Body of pancreas (tissue), 4 donors: ENCODE data around the gene OR4F15. TPM values are rescaled to one million over a fixed set of nuclear protein-coding genes. Genes with fewer than 3 reads are reported as not detected.
"Not testable (repeated sequence)": the region's sequence is repeated elsewhere in the genome, so short reads cannot be mapped to it uniquely, and the experiment has no call there.

Source experiments
- ATAC-seq: fragments of 150-250 bp; one replicate; pipeline ENCODE4 v1.9.1; 2016
- DNase-seq, 4 donors: peaks; one replicate each; pipeline ENCODE4 v3.0.0-alpha.2; 2019
- H3K27ac ChIP-seq, 4 donors: fragments of 200-600 bp; sonication (generic); 1 replicate in 3 of 4; 2 replicates in 1 of 4; pipeline versions ENCODE4 v1.5.1 to v1.6.1; 2016 to 2019; ENCODE audit warnings: mild to moderate bottlenecking in 1 of 4, mixed read lengths in 1 of 4, moderate library complexity in 1 of 4
- H3K27me3 ChIP-seq, 2 donors: fragments of 200-600 bp; sonication (generic); one replicate each; pipeline ENCODE4 v1.6.0; 2016; ENCODE audit warnings: mild to moderate bottlenecking in 1 of 2
- H3K36me3 ChIP-seq, 2 donors: fragments of 200-600 bp; sonication (generic); replicated peaks in 1 of 2; 2 replicates each; pipeline ENCODE4 v1.5.1; 2016; ENCODE audit warnings: low read depth in 2 of 2; ENCODE audit not compliant: insufficient read depth in 1 of 2
- H3K4me1 ChIP-seq: fragments of 200-600 bp; sonication (generic); one replicate; pipeline ENCODE4 v1.6.0; 2016
- H3K4me3 ChIP-seq, 2 donors: fragments of 200-600 bp; sonication (generic); 1 replicate in 1 of 2; 2 replicates in 1 of 2; pipeline ENCODE4 v1.5.1; 2016 to 2019
- H3K9me3 ChIP-seq, 3 donors: fragments of 200-600 bp; sonication (generic); 1 replicate in 2 of 3; 2 replicates in 1 of 3; pipeline ENCODE4 v1.5.1; 2016
- POLR2A ChIP-seq, 3 donors: fragments of 450-650 bp; IDR thresholded peaks; one replicate each; pipeline ENCODE4 v1.6.1; 2016; ENCODE audit warnings: antibody characterized with exemption in 3 of 3, mild to moderate bottlenecking in 2 of 3
- WGBS, 2 donors: methylation state at CpG; one replicate each; pipeline ENCODE4 v1.1.5; 2017; 5-methylcytosine and 5-hydroxymethylcytosine counted together
- intact Hi-C: fragments of 100-400 bp; cut with DNase I; formaldehyde crosslinking; loops from one replicate; pipeline ENCODE4 v1.15.1; 2023
- total RNA-seq, 2 donors: library from RNA; depleted of rRNA; stranded (reverse); fragments of >200 nt; gene quantifications; one replicate each; pipeline ENCODE4 v1.1.0, GENCODE V29; 2016
- TF ChIP-seq, protein P1 (sequence below), 7 experiments: fragments of 450-650 bp in 4 of 7; fragments of 200-600 bp in 3 of 7; sonication (generic) in 3 of 7; IDR thresholded peaks; one replicate each; pipeline ENCODE4 v1.5.1; 2016 to 2019; ENCODE audit warnings: antibody characterized with exemption in 7 of 7

The OR4F15 gene
- total RNA-seq, 2 donors from 2014 or later = not detected

DNA sequence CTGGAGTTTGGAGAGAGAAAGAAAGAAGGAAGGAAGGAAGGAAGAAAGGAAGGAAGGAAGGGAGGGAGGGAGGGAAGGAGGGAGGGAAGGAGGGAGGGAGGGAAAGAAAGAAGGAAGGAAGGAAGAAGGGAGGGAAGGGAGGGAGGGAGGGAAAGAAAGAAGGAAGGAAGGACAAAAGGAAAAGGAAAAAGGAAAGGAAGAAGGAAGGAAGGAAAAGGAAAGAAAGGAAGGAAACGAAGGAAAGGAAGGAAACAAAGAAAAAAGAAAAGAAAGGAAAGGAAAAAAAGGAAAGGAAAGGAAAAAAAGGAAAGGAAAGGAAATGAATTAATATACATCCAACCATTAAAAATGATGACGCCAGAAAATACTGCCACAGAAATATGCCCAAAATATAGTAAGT, 27.4 kb upstream of the OR4F15 start:
- Histone ChIP-seq H3K4me3 (no peak overlapping the region), H3K36me3 (no peaks in the 10 kb centered on the region), H3K27ac (no peak overlapping the region), H3K9me3 (no peaks in the 10 kb centered on the region), H3K4me1 (no peaks in the 10 kb centered on the region), H3K27me3 (no peaks in the 10 kb centered on the region)
- TF ChIP-seq POLR2A (IDR thresholded peaks at IDR 0.05) = no peak
- TF ChIP-seq, protein P1, sequence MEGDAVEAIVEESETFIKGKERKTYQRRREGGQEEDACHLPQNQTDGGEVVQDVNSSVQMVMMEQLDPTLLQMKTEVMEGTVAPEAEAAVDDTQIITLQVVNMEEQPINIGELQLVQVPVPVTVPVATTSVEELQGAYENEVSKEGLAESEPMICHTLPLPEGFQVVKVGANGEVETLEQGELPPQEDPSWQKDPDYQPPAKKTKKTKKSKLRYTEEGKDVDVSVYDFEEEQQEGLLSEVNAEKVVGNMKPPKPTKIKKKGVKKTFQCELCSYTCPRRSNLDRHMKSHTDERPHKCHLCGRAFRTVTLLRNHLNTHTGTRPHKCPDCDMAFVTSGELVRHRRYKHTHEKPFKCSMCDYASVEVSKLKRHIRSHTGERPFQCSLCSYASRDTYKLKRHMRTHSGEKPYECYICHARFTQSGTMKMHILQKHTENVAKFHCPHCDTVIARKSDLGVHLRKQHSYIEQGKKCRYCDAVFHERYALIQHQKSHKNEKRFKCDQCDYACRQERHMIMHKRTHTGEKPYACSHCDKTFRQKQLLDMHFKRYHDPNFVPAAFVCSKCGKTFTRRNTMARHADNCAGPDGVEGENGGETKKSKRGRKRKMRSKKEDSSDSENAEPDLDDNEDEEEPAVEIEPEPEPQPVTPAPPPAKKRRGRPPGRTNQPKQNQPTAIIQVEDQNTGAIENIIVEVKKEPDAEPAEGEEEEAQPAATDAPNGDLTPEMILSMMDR (IDR thresholded peaks at IDR 0.05) = no peak
- no peak for ATAC-seq
- DNase-seq = no peak
- WGBS, 2 donors = 22 to 47% methylated on average over 2 of the region's 2 CpGs
- intact Hi-C loops = no loop called here

DNA sequence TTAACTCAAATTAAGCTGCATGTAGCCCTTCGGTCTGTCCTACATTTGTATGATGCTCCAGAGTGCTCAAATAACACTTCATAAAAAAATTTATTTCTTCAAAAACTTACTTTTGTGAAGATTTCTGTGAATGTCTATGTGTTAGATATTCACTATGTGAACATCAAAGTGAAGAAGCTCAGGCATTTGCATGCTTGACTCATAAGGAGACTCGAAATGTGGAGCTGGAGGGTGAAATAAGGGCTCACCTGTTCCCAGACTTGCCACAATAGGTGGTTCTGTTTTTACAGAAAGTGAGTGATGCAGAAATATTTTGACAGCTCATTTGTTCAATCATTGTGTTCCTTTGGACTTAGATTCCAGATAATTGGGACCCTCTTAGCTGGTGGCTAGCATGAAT, 25.6 kb upstream of the OR4F15 start:
- H3K27ac ChIP-seq, intact Hi-C loops: not testable (repeated sequence)

DNA sequence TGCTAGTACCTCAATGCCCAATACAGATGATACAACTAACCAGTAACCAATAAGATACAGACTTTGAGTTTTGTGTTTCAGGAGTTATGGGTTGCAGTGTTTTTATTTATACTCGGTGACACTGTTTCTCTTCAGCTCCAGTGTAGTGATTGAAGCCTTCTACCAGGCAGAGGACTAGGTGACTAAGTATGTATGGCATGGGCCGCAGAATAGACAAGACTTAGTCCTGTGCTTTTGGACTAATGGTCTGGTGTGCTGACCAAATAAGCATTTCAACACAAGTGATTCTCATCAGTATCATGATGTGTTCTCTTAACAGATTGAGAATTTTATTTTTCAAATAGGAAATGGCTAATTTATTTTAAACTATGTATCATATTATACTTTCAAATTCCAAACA, 24.0 kb upstream of the OR4F15 start:
- DNase-seq, H3K4me3 ChIP-seq, H3K4me1 ChIP-seq, H3K27ac ChIP-seq, intact Hi-C loops, H3K36me3 ChIP-seq, ATAC-seq, H3K9me3 ChIP-seq, H3K27me3 ChIP-seq: not testable (repeated sequence)
- WGBS, 2 donors = 81 to 88% methylated on average over 2 of the region's 2 CpGs

More for the DNA sequence above, 25.6 kb upstream of the OR4F15 start:
- not testable (repeated sequence) for H3K36me3 ChIP-seq, H3K9me3 ChIP-seq, H3K4me1 ChIP-seq, H3K27me3 ChIP-seq, H3K4me3 ChIP-seq, ATAC-seq, DNase-seq
- whole genome bisulfite sequencing, 2 donors = 71 to 74% methylated on average over 2 of the region's 2 CpGs

DNA sequence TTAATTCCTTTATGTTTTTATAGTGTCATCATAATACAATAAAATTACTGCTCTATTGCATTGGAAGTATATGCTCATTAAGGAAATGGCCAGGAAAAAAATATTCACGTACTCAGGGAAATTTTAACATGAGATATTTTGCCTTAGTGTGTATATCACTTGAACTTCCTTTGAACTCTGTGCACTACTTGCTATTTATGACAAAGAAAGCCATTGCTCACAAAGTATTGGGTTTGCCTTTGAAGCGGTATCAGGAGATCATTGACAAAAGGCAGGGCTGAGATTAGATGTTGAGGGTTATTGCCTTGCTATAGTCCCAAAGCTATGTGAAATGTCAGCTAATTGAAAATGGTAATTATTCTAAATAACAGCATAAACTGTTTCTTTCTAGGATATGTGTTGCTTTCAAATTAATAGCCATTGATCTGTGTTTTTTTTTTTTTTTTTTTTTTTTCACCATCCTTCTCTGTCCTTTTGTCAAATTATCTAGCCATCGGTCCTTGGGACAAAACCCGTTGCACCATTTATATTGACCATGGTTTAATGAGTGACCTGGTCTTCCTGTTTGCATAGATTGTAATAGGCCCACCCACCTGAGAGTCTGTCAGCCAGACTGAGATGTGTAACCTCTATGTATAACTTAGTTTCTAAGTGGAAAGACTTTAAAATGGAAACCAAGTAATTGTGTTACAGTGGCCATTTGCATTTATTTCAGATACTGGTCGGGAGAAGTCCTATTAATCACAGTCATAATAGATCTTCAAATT, 23.3 kb upstream of the OR4F15 start:
- H3K36me3 ChIP-seq, intact Hi-C loops, ATAC-seq: not testable (repeated sequence)

DNA sequence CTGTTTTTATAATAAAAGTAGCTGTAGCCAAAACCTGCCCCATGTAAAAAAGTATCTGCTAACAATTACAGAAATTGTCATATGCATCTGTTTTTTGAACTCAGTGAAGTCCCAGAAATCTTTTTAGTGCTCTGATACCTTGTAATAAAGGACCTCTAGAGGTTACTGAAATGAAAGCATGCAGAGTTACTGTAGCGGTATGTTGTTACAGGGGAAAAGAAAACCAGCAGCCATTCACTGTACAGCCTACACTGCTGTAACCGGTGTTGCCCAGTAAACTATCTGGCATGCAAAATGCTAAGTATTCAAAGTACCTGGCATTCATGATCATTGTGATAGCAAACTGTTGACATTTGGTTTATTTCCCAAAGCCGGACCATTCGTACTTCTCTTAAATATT, 21.3 kb upstream of the OR4F15 start:
- DNase-seq, H3K9me3 ChIP-seq, intact Hi-C loops, ATAC-seq, H3K27me3 ChIP-seq, H3K36me3 ChIP-seq, H3K4me3 ChIP-seq, H3K4me1 ChIP-seq, H3K27ac ChIP-seq: not testable (repeated sequence)
- WGBS, 2 donors = 26 to 56% methylated on average over 1 to 2 of the region's 4 CpGs

More for the DNA sequence above, 23.3 kb upstream of the OR4F15 start:
- not testable (repeated sequence) for H3K27me3 ChIP-seq, H3K9me3 ChIP-seq, H3K27ac ChIP-seq, H3K4me1 ChIP-seq, DNase-seq, H3K4me3 ChIP-seq
- WGBS, 2 donors = 33 to 46% methylated on average over 4 of the region's 5 CpGs

DNA sequence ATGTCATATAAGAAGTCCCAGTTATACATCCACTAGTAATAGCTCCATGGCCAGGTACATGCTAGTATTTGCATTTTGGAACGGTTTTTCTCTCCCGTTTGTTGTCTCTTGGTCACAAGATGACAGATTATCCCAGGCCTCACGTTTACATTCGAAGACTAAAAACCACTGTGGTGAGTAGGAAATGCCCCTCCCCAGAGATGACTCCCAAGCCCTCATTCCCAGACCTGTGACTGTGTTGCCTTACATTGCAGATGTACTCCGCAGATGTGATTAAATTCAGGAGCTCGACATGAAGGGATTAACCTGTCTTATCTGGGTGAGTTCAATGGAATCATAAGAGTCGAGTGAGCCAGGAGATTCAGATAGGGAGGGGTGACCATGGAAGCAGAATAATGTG, 18.0 kb upstream of the OR4F15 start:
- ATAC-seq, H3K4me1 ChIP-seq, H3K27ac ChIP-seq, H3K9me3 ChIP-seq, H3K4me3 ChIP-seq, H3K27me3 ChIP-seq, intact Hi-C loops, H3K36me3 ChIP-seq, DNase-seq: not testable (repeated sequence)
- WGBS, 2 donors = 36 to 45% methylated on average over 7 of the region's 7 CpGs

DNA sequence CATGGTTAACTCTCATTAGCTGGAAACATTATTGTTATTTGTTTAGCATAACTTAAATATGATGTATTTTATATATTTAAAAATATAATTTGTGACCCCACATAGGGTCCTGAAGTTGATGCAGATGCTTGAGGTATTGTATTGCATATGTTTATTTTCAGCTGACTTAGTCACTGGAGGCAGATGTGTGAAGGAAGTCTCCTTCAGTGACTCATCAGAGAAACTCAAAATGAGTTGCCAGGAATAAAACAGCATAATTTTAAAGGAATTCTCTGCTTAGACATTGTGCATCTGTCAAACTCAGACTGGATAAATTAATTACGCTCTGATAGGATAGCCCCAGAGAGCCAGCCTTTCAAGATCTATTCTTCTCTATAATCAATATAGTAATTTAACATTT, 16.5 kb upstream of the OR4F15 start:
- ATAC-seq (no peak), DNase-seq (no peak)
- Histone ChIP-seq H3K27me3 (no peaks in the 10 kb centered on the region), H3K36me3 (no peaks in the 10 kb centered on the region), H3K27ac (no peak overlapping the region), H3K4me1 (no peaks in the 10 kb centered on the region), H3K4me3 (no peak overlapping the region), H3K9me3 (no peaks in the 10 kb centered on the region)
- no peak for TF ChIP-seq POLR2A (IDR thresholded peaks at IDR 0.05)
- TF ChIP-seq, protein P1 (IDR thresholded peaks at IDR 0.05) = no peak
- intact Hi-C loops = no loop called here
- WGBS, 2 donors = 61 to 67% methylated on average over 1 of the region's 1 CpG
